ENCODE data around the gene LUM.

The LUM gene

DNA sequence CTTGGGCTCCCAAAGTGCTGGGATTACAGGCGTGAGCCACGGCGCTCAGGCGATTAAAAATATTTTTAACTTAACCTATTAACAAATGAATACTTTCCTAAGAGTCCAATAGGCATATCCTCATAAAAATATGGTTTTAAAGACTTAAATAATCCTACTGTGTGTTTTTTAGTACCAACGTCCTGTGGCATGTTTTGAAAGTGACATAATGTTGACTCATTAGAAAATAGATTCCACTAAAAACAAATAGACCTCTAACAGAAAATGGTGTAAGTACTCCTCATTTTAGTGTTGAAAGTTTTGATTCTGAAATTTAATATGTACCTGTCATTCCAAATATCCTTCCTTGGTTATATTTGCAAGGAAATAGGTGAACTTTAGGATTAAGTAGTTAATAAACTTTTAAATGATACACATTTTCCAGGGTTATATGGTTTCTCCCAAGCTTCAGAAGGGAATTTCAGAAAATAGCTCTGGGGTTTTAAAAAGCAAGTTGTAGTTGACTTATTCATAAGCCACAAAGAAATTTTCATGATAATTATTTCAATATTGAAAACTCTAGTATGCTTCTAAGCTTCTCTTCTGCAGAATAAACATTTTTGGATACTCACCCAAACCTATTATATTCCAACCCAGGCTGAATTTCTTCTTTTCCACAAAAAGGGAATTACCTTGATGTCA, 12.1 kb upstream of the LUM start:
- Histone ChIP-seq H3K36me3 (ENCODE audit: insufficient read depth, low read length) (no peaks in the 10 kb centered on the region), H4K20me1 (ENCODE audit: insufficient read depth, low read length) (no peaks in the 10 kb centered on the region), H3K4me1 (ENCODE audit: insufficient read depth, low read length, severe bottlenecking) (no peaks in the 10 kb centered on the region), H3K9me3 (ENCODE audit: low read length) (no peaks in the 10 kb centered on the region), H2AFZ (ENCODE audit: low read length) (no peak overlapping the region), H3F3A (ENCODE audit: insufficient read depth, low read length) (no peaks in the 10 kb centered on the region), H3K27me3 (ENCODE audit: insufficient read depth, low read length) (no peaks in the 10 kb centered on the region), H3K4me3 (ENCODE audit: low read depth, low read length, poor library complexity, severe bottlenecking) (no peak overlapping the region), H3K27ac (ENCODE audit: low read depth, low read length, poor library complexity, severe bottlenecking) (no peak overlapping the region), H3K4me2 (ENCODE audit: low read length) (no peak overlapping the region), H3K79me2 (ENCODE audit: insufficient read depth, low read length) (no peaks in the 10 kb centered on the region), H3K9ac (ENCODE audit: low read length) (no peak overlapping the region), H3K9me2 (ENCODE audit: low read depth, low read length) (no peaks in the 10 kb centered on the region)
- TF ChIP-seq, protein P1, sequence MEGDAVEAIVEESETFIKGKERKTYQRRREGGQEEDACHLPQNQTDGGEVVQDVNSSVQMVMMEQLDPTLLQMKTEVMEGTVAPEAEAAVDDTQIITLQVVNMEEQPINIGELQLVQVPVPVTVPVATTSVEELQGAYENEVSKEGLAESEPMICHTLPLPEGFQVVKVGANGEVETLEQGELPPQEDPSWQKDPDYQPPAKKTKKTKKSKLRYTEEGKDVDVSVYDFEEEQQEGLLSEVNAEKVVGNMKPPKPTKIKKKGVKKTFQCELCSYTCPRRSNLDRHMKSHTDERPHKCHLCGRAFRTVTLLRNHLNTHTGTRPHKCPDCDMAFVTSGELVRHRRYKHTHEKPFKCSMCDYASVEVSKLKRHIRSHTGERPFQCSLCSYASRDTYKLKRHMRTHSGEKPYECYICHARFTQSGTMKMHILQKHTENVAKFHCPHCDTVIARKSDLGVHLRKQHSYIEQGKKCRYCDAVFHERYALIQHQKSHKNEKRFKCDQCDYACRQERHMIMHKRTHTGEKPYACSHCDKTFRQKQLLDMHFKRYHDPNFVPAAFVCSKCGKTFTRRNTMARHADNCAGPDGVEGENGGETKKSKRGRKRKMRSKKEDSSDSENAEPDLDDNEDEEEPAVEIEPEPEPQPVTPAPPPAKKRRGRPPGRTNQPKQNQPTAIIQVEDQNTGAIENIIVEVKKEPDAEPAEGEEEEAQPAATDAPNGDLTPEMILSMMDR (IDR thresholded peaks at IDR 0.05; ENCODE audit: low read length), result no peak
- no peak for TF ChIP-seq EZH2 (IDR thresholded peaks at IDR 0.05; ENCODE audit: borderline replicate concordance, low read length)

DNA sequence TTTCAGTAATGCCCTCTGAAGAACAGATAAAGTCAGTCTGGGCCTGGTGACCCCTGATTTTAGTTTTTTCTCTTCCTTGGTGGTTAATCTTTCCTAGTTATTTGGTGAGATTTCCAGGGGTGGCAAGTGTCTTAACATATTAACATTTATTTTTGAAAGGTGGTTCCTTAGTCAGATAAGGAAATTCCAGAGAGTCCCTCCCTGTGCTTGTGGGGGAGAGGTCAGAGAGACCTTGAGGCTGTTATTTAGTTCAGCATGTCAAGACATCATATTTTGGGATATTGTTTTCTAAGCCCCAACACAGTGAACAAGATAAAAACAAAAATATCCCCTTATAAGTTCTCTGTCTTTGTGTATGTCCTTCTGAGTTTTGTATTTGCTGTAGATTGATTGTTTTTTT, 9.5 kb upstream of the LUM start:
- Histone ChIP-seq H3K36me3 (ENCODE audit: insufficient read depth, low read length) (no peaks in the 10 kb centered on the region), H3K4me3 (ENCODE audit: low read depth, low read length, poor library complexity, severe bottlenecking) (no peak overlapping the region), H3K27ac (ENCODE audit: low read depth, low read length, poor library complexity, severe bottlenecking) (no peak overlapping the region), H3F3A (ENCODE audit: insufficient read depth, low read length) (no peaks in the 10 kb centered on the region), H3K9ac (ENCODE audit: low read length) (no peak overlapping the region), H2AFZ (ENCODE audit: low read length) (no peak overlapping the region), H3K9me3 (ENCODE audit: low read length) (no peaks in the 10 kb centered on the region), H3K9me2 (ENCODE audit: low read depth, low read length) (no peaks in the 10 kb centered on the region), H3K4me1 (ENCODE audit: insufficient read depth, low read length, severe bottlenecking) (no peaks in the 10 kb centered on the region), H3K79me2 (ENCODE audit: insufficient read depth, low read length) (no peaks in the 10 kb centered on the region), H3K27me3 (ENCODE audit: insufficient read depth, low read length) (no peaks in the 10 kb centered on the region), H3K4me2 (ENCODE audit: low read length) (no peak overlapping the region), H4K20me1 (ENCODE audit: insufficient read depth, low read length) (no peaks in the 10 kb centered on the region)
- TF ChIP-seq, protein P1 (IDR thresholded peaks at IDR 0.05; ENCODE audit: low read length), result no peak
- no peak for TF ChIP-seq EZH2 (IDR thresholded peaks at IDR 0.05; ENCODE audit: borderline replicate concordance, low read length)

DNA sequence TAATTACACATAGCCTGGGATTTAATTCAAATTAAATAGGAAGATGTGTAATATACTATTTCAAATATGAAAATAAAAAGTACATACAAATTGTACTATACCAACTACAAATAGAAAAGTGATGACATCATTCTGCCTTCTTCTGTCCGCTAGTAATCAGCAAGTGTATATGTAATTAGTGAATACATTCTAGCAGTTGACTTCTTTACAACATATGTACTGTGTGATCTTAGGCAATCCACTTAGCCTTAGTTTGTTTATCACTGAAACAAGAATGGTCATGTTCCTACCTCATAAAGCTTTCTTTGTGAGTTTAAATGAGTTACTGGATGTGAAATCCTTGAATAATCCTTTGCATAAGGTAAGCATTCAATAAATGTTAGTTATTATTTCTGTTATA, 7.8 kb upstream of the LUM start:
- no peaks in the 10 kb centered on the region for H3K36me3 ChIP-seq (ENCODE audit: insufficient read depth, low read length)
- no peaks in the 10 kb centered on the region for H4K20me1 ChIP-seq (ENCODE audit: insufficient read depth, low read length)
- no peak overlapping the region for H2AFZ ChIP-seq (ENCODE audit: low read length)
- TF ChIP-seq, protein P1 (IDR thresholded peaks at IDR 0.05; ENCODE audit: low read length), result no peak
- TF ChIP-seq EZH2 (IDR thresholded peaks at IDR 0.05; ENCODE audit: borderline replicate concordance, low read length), result no peak
- H3K9ac ChIP-seq (ENCODE audit: low read length), result no peak overlapping the region
- no peaks in the 10 kb centered on the region for H3K4me1 ChIP-seq (ENCODE audit: insufficient read depth, low read length, severe bottlenecking)
- no peaks in the 10 kb centered on the region for H3F3A ChIP-seq (ENCODE audit: insufficient read depth, low read length)
- no peaks in the 10 kb centered on the region for H3K79me2 ChIP-seq (ENCODE audit: insufficient read depth, low read length)
- H3K9me3 ChIP-seq (ENCODE audit: low read length), result no peaks in the 10 kb centered on the region
- H3K4me2 ChIP-seq (ENCODE audit: low read length), result no peak overlapping the region
- no peaks in the 10 kb centered on the region for H3K9me2 ChIP-seq (ENCODE audit: low read depth, low read length)
- H3K27me3 ChIP-seq (ENCODE audit: insufficient read depth, low read length), result no peaks in the 10 kb centered on the region
- H3K27ac ChIP-seq (ENCODE audit: low read depth, low read length, poor library complexity, severe bottlenecking), result no peak overlapping the region
- H3K4me3 ChIP-seq (ENCODE audit: low read depth, low read length, poor library complexity, severe bottlenecking), result no peak overlapping the region

Data from OCI-LY1 (cell line).